Left ventricle myocardium superior (tissue), 1 donor: Measurements from ENCODE around the gene BET1. TPM values are rescaled to one million over a fixed set of nuclear protein-coding genes. Genes with fewer than 3 reads are reported as not detected.
A peak's percentile ranks its signal among the peaks of the same experiment; 100 is the strongest.
"Not testable (repeated sequence)": the region's sequence is repeated elsewhere in the genome, so short reads cannot be mapped to it uniquely, and the experiment has no call there.

Source experiments
- ATAC-seq: fragments of 200-7000 bp; cut with Tn5 transposase; one replicate; pipeline ENCODE4 v1.9.1; 2020; ENCODE audit warnings: mild to moderate bottlenecking, moderate library complexity
- DNase-seq: peaks from one replicate; pipeline ENCODE4 v3.0.0-alpha.2; 2020
- intact Hi-C: fragments of 100-400 bp; cut with micrococcal nuclease; formaldehyde crosslinking; loops from one replicate; pipeline ENCODE4 v1.11.0; 2022
- long read RNA-seq: library from polyadenylated mRNA; unstranded; transcript quantifications from one replicate; pipeline ENCODE4 v2.0.0, GENCODE V29; 2021
- total RNA-seq: library from RNA; stranded (reverse); fragmentation: NEBNext Ultra II Directional; extraction: Animal tissue kit (Norgen Biotek cat#: 25700); gene quantifications from one replicate; pipeline ENCODE4 v1.2.1, GENCODE V29; 2021
- donor health status: DM: no; HTN: yes; CAD: no; lungs with severe emphysema.

Gene BET1
- 14.6 TPM for total RNA-seq
- long read RNA-seq, transcript BET1-201 (4 exons, 1,504 nt), result major isoform, 10 of 10 reads
- long read RNA-seq, partial matches to known transcripts, result 0 of 10 reads
- long read RNA-seq, other reads (novel, unspliced or antisense), result 0 of 10 reads

- intact Hi-C loops, result no loop called here
- ATAC-seq, result peak; percentile 100
- peak; percentile 97 for DNase-seq
Measured at GRCh38 chr7:94004024-94004951, at the start of gene BET1. Gene BET1 (minus strand): TSS chr7:94004355. CDS start chr7:94004216, 139 bp downstream.

- DNase-seq, result no peak
- ATAC-seq, result no peak
- intact Hi-C loops, result no loop called here
Measured at GRCh38 chr7:94053532-94053931, 49.4 kb upstream of the BET1 start.

- ATAC-seq (no peak), DNase-seq (no peak)
- intact Hi-C loops, result no loop called here
Measured at GRCh38 chr7:94052398-94053180, 48.4 kb upstream of the BET1 start.

GRCh38 chr7:94050046-94050445 lies 45.9 kb upstream of the BET1 start:
- intact Hi-C loops, result no loop called here
- DNase-seq, result no peak
- no peak for ATAC-seq

- intact Hi-C loops, result no loop called here
- ATAC-seq, result no peak
- DNase-seq, result no peak
Measured at GRCh38 chr7:94049615-94050014, 45.5 kb upstream of the BET1 start.

- intact Hi-C loops, result no loop called here
- no peak for DNase-seq
- ATAC-seq, result no peak
Measured at GRCh38 chr7:94048755-94049154, 44.6 kb upstream of the BET1 start.

- DNase-seq, result no peak
- intact Hi-C loops, result no loop called here
- no peak for ATAC-seq
Measured at GRCh38 chr7:94047956-94048355, 43.8 kb upstream of the BET1 start.

GRCh38 chr7:94045581-94045980 lies 41.4 kb upstream of the BET1 start:
- no peak for ATAC-seq
- no peak for DNase-seq
- intact Hi-C loops, result no loop called here

GRCh38 chr7:94044806-94045205 lies 40.7 kb upstream of the BET1 start:
- intact Hi-C loops, result no loop called here
- DNase-seq (no peak), ATAC-seq (no peak)

- intact Hi-C loops, result no loop called here
- ATAC-seq (no peak), DNase-seq (no peak)
Measured at GRCh38 chr7:94043299-94043698, 39.1 kb upstream of the BET1 start.

- intact Hi-C loops, result no loop called here
- no peak for DNase-seq
- ATAC-seq, result no peak
Measured at GRCh38 chr7:94042381-94042780, 38.2 kb upstream of the BET1 start.

- ATAC-seq (no peak), DNase-seq (no peak)
- intact Hi-C loops, result no loop called here
Measured at GRCh38 chr7:94041529-94041928, 37.4 kb upstream of the BET1 start.

- no peak for ATAC-seq
- intact Hi-C loops, result no loop called here
Measured at GRCh38 chr7:94040254-94040653, 36.1 kb upstream of the BET1 start.

GRCh38 chr7:94039368-94040035 lies 35.3 kb upstream of the BET1 start:
- intact Hi-C loops, result no loop called here
- ATAC-seq (no peak), DNase-seq (no peak)

More at GRCh38 chr7:94040254-94040653, 36.1 kb upstream of the BET1 start:
- DNase-seq, result no peak

GRCh38 chr7:94031865-94032264 lies 27.7 kb upstream of the BET1 start:
- ATAC-seq, result no peak
- no peak for DNase-seq
- intact Hi-C loops, result no loop called here

GRCh38 chr7:94030634-94031033 lies 26.5 kb upstream of the BET1 start:
- intact Hi-C loops, result no loop called here
- no peak for ATAC-seq
- DNase-seq, result no peak

GRCh38 chr7:94029976-94030375 lies 25.8 kb upstream of the BET1 start:
- DNase-seq, result no peak
- intact Hi-C loops, result no loop called here
- no peak for ATAC-seq

- DNase-seq, result no peak
- intact Hi-C loops, result no loop called here
- ATAC-seq, result no peak
Measured at GRCh38 chr7:94028768-94029167, 24.6 kb upstream of the BET1 start.

GRCh38 chr7:94026619-94027018 lies 22.5 kb upstream of the BET1 start:
- intact Hi-C loops, ATAC-seq, DNase-seq: not testable (repeated sequence)

- DNase-seq (no peak), ATAC-seq (no peak)
- intact Hi-C loops, result no loop called here
Measured at GRCh38 chr7:94022550-94022949, 18.4 kb upstream of the BET1 start.
